ENCODE data around the gene SIAH1. TPM values are rescaled to one million over a fixed set of nuclear protein-coding genes. Genes with fewer than 3 reads are reported as not detected.
"Not testable (repeated sequence)": the region's sequence is repeated elsewhere in the genome, so short reads cannot be mapped to it uniquely, and the experiment has no call there.

SIAH1 gene
- total RNA-seq, 1 donor from 2014 or later = 93.4 TPM

GRCh38 chr16:48393485-48394354, 8.5 kb upstream of the SIAH1 start:
- peak; percentile 75 for DNase-seq (ENCODE audit: low spot score)

- no peak for DNase-seq (ENCODE audit: low spot score)
Observed at GRCh38 chr16:48392407-48392806, 7.2 kb upstream of the SIAH1 start.

GRCh38 chr16:48386559-48387312, 1.5 kb upstream of the SIAH1 start:
- peak; percentile 44 for DNase-seq (ENCODE audit: low spot score)

DNA sequence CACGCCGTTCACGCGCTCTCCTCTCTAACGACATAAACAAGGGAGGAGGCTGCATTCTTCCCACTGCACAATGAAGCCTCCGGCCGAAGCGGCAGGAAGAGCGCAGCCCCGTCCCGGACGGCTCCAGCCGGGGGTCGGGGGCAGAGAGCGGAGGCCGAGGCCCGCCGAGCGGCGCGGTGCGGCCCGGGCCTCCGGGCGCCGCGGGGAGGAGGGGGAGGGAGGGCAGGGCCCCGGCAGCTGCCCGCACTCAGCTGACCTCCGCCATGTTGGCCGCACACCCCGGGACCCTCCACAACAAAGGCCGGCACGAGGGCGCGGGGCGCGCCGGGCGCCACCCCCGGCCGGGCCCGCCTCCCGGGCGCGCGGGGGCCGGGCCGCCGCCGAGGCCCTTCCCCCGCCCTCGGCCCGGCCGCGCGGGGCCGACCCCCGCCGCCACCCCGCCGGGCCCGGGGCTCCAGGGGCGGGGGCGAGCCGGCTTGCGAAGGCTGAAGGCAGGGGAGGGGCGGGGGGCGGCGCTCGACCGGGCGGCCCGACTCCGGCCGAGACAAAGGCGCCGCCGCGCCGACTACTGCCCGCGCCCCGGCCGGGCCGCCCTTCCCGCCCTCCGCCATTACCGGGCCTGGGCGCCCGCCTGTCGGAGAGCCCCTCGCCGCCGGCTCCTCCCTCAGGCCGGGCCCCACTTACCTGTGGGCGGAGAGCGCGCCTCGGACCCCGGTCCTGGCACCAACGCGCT, 527 bp downstream of the SIAH1 start:
- peak; percentile 63 for DNase-seq (ENCODE audit: low spot score)

DNA sequence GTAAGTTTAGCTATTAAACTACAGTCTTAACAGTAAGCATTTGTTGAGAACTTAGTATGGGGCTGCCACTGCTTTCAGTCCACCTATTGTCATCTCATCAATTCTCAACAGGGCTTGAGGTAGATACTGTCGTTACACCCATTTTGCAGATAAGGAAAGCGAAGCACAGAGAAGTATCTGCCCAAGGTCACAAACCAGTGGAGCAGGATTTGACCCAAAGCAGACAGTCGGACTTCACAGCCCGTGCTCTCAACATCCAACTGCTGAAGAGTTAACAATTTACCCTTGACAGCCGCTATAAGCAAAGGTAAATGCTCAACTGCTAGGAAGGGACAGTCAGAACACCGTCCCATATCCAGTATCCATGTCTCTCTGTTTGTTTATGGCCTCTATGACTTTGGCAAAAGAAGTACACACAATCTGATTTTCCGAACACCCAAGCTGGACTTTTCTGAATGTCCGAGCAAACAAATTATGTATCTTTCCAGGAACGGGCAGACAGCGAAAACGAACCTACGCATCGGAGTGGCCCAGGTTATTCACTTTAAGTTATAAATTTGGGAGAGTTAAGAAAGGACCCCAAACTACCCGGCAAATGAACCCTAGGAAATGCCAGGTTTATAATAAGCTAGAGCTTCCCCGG, 1.2 kb downstream of the SIAH1 start:
- DNase-seq (ENCODE audit: low spot score) = peak; percentile 52

DNA sequence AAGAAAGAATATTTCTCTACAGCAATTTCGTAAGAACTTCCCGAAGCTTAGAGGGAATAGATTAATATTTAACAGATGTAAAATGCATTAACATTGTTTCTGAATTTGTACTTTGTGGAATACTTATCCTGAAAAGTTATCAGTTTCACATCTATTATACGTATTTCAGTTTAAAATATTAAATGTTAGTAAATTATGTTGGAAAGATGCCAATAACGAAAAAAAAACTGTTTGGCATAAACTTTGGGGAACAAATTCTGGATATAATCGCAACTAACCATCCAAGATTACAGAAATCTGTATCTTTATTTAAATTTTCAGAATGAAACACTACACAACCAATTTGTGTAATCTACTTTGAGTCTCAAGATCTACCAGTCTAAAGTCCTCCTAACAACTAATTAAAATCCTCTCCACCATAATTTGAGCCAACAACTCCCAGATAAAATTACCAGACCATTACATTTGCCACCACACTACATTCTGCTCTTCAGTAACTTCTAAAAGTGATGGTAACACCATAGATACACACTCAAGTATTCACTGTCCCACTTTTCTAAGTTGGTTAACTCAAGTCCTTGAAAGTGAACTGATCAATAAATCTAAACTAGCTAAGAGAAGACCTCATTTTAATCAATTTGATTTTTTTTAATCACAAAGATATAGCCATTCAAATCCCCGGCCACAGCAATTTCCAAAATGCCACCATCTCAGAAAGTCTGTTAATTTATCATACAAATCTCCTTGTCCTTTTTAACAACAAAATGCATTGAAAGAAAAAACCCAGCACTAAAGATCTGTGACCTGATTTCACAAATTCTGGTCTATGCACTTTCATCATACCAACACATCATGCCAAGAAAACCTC, 2.0 kb downstream of the SIAH1 start:
- no peak for DNase-seq (ENCODE audit: low spot score)

- DNase-seq (ENCODE audit: low spot score) = no peak
Observed at GRCh38 chr16:48382131-48382530, 3.1 kb downstream of the SIAH1 start.

GRCh38 chr16:48381201-48381600, 4.0 kb downstream of the SIAH1 start:
- no peak for DNase-seq (ENCODE audit: low spot score)

GRCh38 chr16:48378836-48379235, 6.4 kb downstream of the SIAH1 start:
- DNase-seq (ENCODE audit: low spot score) = no peak

GRCh38 chr16:48378276-48378675, 6.9 kb downstream of the SIAH1 start:
- DNase-seq (ENCODE audit: low spot score) = no peak

- DNase-seq (ENCODE audit: low spot score) = not testable (repeated sequence)
Observed at GRCh38 chr16:48377301-48377700, 7.9 kb downstream of the SIAH1 start.

DNA sequence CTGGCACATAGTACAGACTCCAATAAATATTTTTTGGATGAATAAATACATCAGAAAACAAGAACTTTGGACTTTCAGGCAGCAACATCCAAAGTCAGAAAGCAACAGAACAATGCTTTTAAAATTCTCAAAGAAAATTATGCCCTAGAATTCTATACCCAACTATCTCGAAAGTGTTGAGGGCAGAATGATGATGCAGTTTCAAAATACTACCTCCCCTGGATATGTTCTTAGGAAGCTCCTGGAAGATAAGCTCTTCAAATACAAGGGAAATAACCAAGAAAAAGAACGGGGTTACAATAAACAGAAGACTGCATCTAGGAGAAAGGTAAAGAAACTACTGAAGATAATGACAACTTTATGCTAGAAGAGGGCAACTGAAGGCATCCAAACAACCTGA, 11.0 kb downstream of the SIAH1 start:
- no peak for DNase-seq (ENCODE audit: low spot score)

- no peak for DNase-seq (ENCODE audit: low spot score)
Observed at GRCh38 chr16:48373258-48374029, 11.8 kb downstream of the SIAH1 start.

GRCh38 chr16:48372744-48373143, 12.5 kb downstream of the SIAH1 start:
- no peak for DNase-seq (ENCODE audit: low spot score)

GRCh38 chr16:48371393-48371780, 13.8 kb downstream of the SIAH1 start:
- DNase-seq (ENCODE audit: low spot score) = peak; percentile 51

GRCh38 chr16:48370668-48371392, 14.4 kb downstream of the SIAH1 start:
- DNase-seq (ENCODE audit: low spot score) = not testable (repeated sequence)

GRCh38 chr16:48370229-48370628, 15.0 kb downstream of the SIAH1 start:
- no peak for DNase-seq (ENCODE audit: low spot score)

- DNase-seq (ENCODE audit: low spot score) = no peak
Observed at GRCh38 chr16:48369765-48370164, 15.4 kb downstream of the SIAH1 start.

DNA sequence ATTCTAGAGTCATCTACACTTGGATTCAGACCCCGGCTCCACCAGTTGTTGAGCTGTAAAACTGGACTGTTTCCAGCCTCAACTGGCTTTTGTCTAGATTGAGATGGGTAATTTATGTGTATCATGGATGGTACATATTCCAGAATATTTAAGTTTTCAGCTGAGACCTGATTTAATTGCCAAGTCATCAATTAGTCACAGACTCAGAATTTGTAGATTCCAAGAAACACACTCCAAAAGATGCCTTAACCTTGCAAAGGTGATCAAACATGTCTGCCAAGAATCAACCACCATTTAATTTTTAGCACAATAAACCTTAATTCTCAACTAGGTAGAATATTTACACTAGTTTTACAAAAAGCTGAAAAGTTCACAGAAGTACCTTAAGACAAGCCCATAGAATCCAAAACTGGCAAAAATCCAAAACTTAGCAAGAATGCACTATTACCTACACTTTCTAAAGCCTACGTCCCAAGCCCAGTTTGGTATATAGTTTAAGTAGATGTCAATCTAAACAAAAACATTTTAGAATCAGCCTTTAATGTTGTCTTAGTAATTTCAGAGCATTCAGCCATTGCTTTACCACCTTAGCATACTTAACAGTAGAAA, 17.7 kb downstream of the SIAH1 start:
- no peak for DNase-seq (ENCODE audit: low spot score)

Data from umbilical cord (tissue), 2 donors.